ENCODE results near the gene PPP1R36.

- TF ChIP-seq CTCF (conservative IDR thresholded peaks at IDR 0.05; ENCODE audit: low read length) (no peak), EZH2phosphoT487 (IDR thresholded peaks at IDR 0.05; ENCODE audit: borderline replicate concordance) (no peak)
These were observed 43.0 kb upstream of the PPP1R36 start for GRCh38 chr14:64506721-64507120.
